ENCODE results near the gene RELN.

- TF ChIP-seq, protein P1, sequence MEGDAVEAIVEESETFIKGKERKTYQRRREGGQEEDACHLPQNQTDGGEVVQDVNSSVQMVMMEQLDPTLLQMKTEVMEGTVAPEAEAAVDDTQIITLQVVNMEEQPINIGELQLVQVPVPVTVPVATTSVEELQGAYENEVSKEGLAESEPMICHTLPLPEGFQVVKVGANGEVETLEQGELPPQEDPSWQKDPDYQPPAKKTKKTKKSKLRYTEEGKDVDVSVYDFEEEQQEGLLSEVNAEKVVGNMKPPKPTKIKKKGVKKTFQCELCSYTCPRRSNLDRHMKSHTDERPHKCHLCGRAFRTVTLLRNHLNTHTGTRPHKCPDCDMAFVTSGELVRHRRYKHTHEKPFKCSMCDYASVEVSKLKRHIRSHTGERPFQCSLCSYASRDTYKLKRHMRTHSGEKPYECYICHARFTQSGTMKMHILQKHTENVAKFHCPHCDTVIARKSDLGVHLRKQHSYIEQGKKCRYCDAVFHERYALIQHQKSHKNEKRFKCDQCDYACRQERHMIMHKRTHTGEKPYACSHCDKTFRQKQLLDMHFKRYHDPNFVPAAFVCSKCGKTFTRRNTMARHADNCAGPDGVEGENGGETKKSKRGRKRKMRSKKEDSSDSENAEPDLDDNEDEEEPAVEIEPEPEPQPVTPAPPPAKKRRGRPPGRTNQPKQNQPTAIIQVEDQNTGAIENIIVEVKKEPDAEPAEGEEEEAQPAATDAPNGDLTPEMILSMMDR (IDR thresholded peaks at IDR 0.05), result no peak
- TF ChIP-seq POLR2AphosphoS5 (IDR thresholded peaks at IDR 0.05), result no peak
- TF ChIP-seq POLR2A (IDR thresholded peaks at IDR 0.05; ENCODE audit: low read depth), result no peak
- TF ChIP-seq EP300 (IDR thresholded peaks at IDR 0.05), result no peak
Measured at GRCh38 chr7:103915680-103916357, 73.6 kb downstream of the RELN start.
